AG04449 (cell line): ENCODE data around the gene TNRC18.
"Not testable (repeated sequence)": the region's sequence is repeated elsewhere in the genome, so short reads cannot be mapped to it uniquely, and the experiment has no call there.

Source experiments
- CTCF ChIA-PET: fragments of 350-600 bp; formaldehyde crosslinking; extraction: SDS; loops from one replicate; lab custom pipeline; 2021; ENCODE audit warnings: antibody characterized with exemption; lab: Yijun Ruan, JAX
- POLR2A ChIA-PET: fragments of 400-600, 350-600 bp; formaldehyde crosslinking; extraction: SDS; loops from one replicate; lab custom pipeline; 2020; ENCODE audit warnings: antibody characterized with exemption, inconsistent platforms; lab: Yijun Ruan, JAX
- DNase-seq: peaks from one replicate; pipeline ENCODE4 v3.0.0-alpha.2; 2010; ENCODE audit warnings: low read depth, low spot score
- H3K4me3 ChIP-seq: 2 replicates; pipeline ENCODE4 v1.5.1; 2011; ENCODE audit warnings: low read depth, mild to moderate bottlenecking, control low read depth, low read length
- TF ChIP-seq, protein P1 (sequence below): IDR thresholded peaks from one replicate; pipeline ENCODE4 v1.5.1; 2011; ENCODE audit warnings: mild to moderate bottlenecking, moderate library complexity, low read length, control low read depth, inconsistent platforms; ENCODE audit not compliant: insufficient read depth; ENCODE audit errors: missing control alignments

Gene TNRC18

DNA sequence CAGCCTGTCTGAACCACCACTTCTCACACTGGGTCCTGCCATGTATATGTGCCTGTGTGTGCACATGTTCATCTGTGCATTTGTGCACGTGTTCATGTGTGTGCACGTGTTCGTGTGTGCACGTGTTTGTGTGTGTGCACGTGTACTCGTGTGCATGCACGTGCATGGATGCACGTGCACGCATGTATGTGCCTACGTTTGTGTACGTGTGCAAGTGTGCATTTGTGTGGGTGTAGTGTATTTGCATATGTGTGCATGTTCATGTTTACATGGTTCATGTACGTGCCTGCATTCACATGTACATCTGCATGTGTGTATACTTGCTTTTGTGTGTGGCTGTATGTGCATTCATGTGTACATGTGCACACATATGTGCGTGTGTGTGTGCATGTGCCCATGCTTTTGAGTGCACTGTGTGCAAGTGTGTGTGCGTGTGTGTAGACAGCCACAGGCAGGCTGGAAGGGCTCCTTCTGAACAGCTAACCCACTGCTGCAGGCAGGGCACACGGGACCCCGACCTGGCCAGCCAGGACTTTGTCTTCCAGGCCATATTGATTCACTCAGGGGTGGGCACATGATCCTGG is 112.7 kb downstream of the TNRC18 start:
- ChIA-PET CTCF (no interaction called here), POLR2A (no interaction called here)
- H3K4me3 ChIP-seq, result no peak overlapping the region
- DNase-seq, result no peak
- TF ChIP-seq, protein P1, sequence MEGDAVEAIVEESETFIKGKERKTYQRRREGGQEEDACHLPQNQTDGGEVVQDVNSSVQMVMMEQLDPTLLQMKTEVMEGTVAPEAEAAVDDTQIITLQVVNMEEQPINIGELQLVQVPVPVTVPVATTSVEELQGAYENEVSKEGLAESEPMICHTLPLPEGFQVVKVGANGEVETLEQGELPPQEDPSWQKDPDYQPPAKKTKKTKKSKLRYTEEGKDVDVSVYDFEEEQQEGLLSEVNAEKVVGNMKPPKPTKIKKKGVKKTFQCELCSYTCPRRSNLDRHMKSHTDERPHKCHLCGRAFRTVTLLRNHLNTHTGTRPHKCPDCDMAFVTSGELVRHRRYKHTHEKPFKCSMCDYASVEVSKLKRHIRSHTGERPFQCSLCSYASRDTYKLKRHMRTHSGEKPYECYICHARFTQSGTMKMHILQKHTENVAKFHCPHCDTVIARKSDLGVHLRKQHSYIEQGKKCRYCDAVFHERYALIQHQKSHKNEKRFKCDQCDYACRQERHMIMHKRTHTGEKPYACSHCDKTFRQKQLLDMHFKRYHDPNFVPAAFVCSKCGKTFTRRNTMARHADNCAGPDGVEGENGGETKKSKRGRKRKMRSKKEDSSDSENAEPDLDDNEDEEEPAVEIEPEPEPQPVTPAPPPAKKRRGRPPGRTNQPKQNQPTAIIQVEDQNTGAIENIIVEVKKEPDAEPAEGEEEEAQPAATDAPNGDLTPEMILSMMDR, result no peak

DNA sequence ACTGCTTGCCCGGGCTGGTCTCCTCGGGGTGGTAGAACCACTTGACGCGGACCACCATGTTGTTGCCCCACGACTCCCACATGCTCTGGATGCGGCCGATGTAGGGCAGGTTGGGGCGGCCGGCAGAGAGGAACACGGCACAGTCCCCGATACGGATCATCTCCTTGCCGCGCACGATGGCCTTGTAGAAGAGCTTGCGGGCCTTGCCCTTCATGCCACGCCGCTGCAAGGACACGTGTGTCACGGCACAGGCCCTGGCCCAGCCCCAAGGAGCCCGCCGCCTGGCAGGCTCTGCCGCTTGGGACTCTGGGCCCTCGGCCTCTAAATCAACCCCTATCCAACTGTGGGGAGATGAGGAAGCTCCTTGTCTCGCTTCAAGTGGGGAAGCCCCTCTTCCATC is 114.5 kb downstream of the TNRC18 start:
- TF ChIP-seq, protein P1, result no peak
- no peak overlapping the region for H3K4me3 ChIP-seq
- DNase-seq, result no peak
- ChIA-PET POLR2A (no interaction called here), CTCF (no interaction called here)

DNA sequence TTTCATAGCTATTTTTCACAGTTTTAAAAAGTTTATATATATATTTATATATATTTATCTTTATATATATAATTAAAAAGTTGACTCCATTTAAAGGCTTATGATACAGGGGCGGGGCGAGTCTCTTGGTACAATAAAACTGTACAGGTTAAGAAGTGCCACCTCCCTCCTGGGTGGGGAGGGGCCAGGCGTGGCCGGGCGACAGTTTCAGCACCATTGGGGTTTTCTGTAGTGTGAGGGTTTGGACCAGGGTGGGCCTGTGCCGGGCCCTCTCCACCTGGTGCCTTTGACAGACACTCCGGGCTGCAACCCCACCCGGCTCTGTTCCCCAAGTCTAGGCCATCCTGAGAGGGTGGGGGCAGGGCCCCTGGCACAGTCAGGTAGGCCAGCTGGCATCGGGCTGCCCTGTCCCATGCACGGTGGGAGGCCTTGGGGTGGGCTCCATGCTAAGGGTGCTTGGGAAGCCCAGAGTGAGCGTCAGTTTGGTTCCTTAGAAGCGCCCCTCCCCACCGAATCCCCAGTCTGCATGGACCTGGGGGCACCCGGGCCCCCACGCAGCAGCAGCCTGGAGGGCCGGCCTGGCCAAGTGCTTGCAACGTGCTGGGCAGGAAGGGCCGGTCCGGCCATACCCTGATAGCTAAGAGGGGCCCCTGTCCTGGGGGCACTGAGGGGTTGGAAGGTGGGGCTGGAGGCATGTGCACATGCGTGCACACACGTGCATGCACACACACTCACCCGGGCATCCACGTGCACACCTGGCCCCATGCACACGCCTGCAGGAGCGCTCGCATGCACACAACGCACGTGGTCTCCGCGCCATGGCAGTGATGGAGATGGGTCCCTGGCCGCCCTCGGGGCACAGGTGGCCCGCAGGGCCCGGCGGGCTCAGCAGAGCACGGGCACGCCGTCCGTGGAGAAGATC is 116.2 kb downstream of the TNRC18 start:
- CTCF ChIA-PET, H3K4me3 ChIP-seq, POLR2A ChIA-PET, DNase-seq: not testable (repeated sequence)

- CTCF ChIA-PET, result interaction anchor here (0.6 kb wide), 1 partner anchor 12 kb away, joined by 3 read pairs; no protein-coding TSS in a partner anchor
Measured at GRCh38 chr7:5305050-5305449, 118.6 kb downstream of the TNRC18 start.

GRCh38 chr7:5303591-5304505 is 119.8 kb downstream of the TNRC18 start:
- CTCF ChIA-PET, result no interaction called here
- no peak for DNase-seq
- POLR2A ChIA-PET, result no interaction called here
- TF ChIP-seq, protein P1, result no peak
- no peak overlapping the region for H3K4me3 ChIP-seq

More at GRCh38 chr7:5305050-5305449, 118.6 kb downstream of the TNRC18 start:
- DNase-seq, H3K4me3 ChIP-seq, POLR2A ChIA-PET: not testable (repeated sequence)

- CTCF ChIA-PET, result no interaction called here
- POLR2A ChIA-PET, result no interaction called here
- TF ChIP-seq, protein P1, result no peak
- no peak overlapping the region for H3K4me3 ChIP-seq
- no peak for DNase-seq
Measured at GRCh38 chr7:5303061-5303460, 120.6 kb downstream of the TNRC18 start.
